H1 (cell line): ENCODE data around the gene CLN6. TPM values are rescaled to one million over a fixed set of nuclear protein-coding genes. Genes with fewer than 3 reads are reported as not detected.

Source experiments
- BACH1 ChIP-seq: IDR thresholded peaks from 2 replicates; pipeline ENCODE4 v1.6.1; 2012; ENCODE audit warnings: low read length, improper control_type of control experiment
- CHD7 ChIP-seq: fragments of 300-600 bp; sonication (generic); IDR thresholded peaks from 2 replicates; pipeline ENCODE4 v1.7.1; 2012; ENCODE audit warnings: low read length, moderate library complexity, mild to moderate bottlenecking, inconsistent platforms; ENCODE audit not compliant: insufficient replicate concordance
- polyA plus RNA-seq, 7 experiments: library from polyadenylated mRNA; depleted of rRNA in 3 of 7; stranded (reverse) in 5 of 7; unstranded in 2 of 7; fragments of >200 nt in 5 of 7; fragments of 200-250 nt in 2 of 7; gene quantifications; 1 replicate in 5 of 7; 2 replicates in 1 of 7; 4 replicates in 1 of 7; pipeline versions ENCODE4 v1.2.1 to v1.2.3, GENCODE V29; 2011 to 2013; ENCODE audit warnings: missing spikeins in 2 of 7, mixed read lengths in 2 of 7
- total RNA-seq: library from RNA; stranded (reverse); fragmentation: NEBNext Ultra II Directional; extraction: Animal tissue kit (Norgen Biotek cat#: 25700); gene quantifications from 2 replicates; pipeline ENCODE4 v1.2.1, GENCODE V29; 2021

CLN6 gene
- total and polyA plus RNA-seq, 2 of the 8 experiments (the other 6 are each of a cell fraction or from before 2014, with no cell fraction given): 60.0 to 137 TPM

DNA sequence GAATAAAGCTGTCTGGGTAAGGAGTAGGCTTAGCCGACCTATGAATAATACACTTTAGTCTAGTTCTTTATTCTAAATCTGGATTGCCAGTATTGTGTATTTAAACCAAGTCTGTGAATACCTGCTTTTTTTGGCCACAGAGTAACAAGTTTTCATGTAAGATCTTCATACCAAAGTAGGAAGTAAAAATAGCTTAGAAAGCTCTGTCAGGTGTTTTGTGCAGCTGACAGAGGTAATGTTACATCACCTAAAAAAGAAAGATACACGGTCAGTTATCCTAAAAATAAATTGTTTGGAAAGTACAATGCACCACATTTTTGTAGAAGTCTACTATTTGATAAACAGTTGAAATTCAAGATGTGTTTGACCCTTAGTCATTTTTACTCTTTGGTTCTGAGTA, 40.9 kb downstream of the CLN6 start (continued):
- TF ChIP-seq CHD7 (no peak), BACH1 (no peak)
